Activated CD8-positive, alpha-beta memory T cell treated with anti-CD3 and anti-CD28 coated beads for 36 hours (primary cell): Measurements from ENCODE around the gene C5AR1. TPM values are rescaled to one million over a fixed set of nuclear protein-coding genes. Genes with fewer than 3 reads are reported as not detected.
"Not testable (repeated sequence)": the region's sequence is repeated elsewhere in the genome, so short reads cannot be mapped to it uniquely, and the experiment has no call there.

Experiments used
- CTCF ChIA-PET: fragments of 350-600 bp; sonication (Branson Sonifier 250); formaldehyde crosslinking; loops from one replicate; lab custom pipeline; 2021; ENCODE audit warnings: antibody characterized with exemption; lab: Charles Lee
- POLR2A ChIA-PET: fragments of 350-600 bp; sonication (Branson Sonifier 250); formaldehyde crosslinking; loops from one replicate; lab custom pipeline; 2021; ENCODE audit warnings: antibody characterized with exemption; lab: Charles Lee
- total RNA-seq, 2 experiments: library from RNA; stranded (reverse); gene quantifications; one replicate each; pipeline ENCODE4 v1.2.3, GENCODE V29; 2021

Gene C5AR1
- total RNA-seq, 2 experiments from 2014 or later = 0.86 to 0.99 TPM

- ChIA-PET POLR2A (interaction anchor here (0.6 kb wide), 2 partner anchors 258 to 447 kb away, joined by 3 read pairs; no protein-coding TSS in a partner anchor), CTCF (interaction anchor here (2.5 kb wide), 1 partner anchor 9 kb away, joined by 15 read pairs; no protein-coding TSS in a partner anchor)
These were observed 33.1 kb upstream of the C5AR1 start for GRCh38 chr19:47276513-47276912.

GRCh38 chr19:47280183-47280797 lies 29.4 kb upstream of the C5AR1 start:
- POLR2A ChIA-PET = no interaction called here

GRCh38 chr19:47283405-47284059 lies 26.1 kb upstream of the C5AR1 start:
- ChIA-PET POLR2A (no interaction called here), CTCF (interaction anchor here (0.9 to 1.7 kb wide), 3 partner anchors 10 to 108 kb away, joined by 3 to 7 read pairs (median 4); no protein-coding TSS in a partner anchor)

More at GRCh38 chr19:47280183-47280797, 29.4 kb upstream of the C5AR1 start:
- CTCF ChIA-PET = interaction anchor here (0.6 to 2.3 kb wide), 3 partner anchors 11 to 23 kb away, joined by 3 to 6 read pairs (median 3); partner anchors contain the start of gene CCDC9

GRCh38 chr19:47284324-47284899 lies 25.2 kb upstream of the C5AR1 start:
- ChIA-PET POLR2A (no interaction called here), CTCF (interaction anchor here (0.9 to 3.1 kb wide), 7 partner anchors 9 to 107 kb away, joined by 3 to 15 read pairs (median 4); partner anchors contain the start of gene INAFM1)

GRCh38 chr19:47296036-47296435 lies 13.6 kb upstream of the C5AR1 start:
- CTCF ChIA-PET = interaction anchor here (1.0 to 2.7 kb wide), 9 partner anchors 9 to 138 kb away, joined by 3 to 15 read pairs (median 6); partner anchors contain the start of gene DHX34
- POLR2A ChIA-PET = no interaction called here

- CTCF ChIA-PET = interaction anchor here (1.2 kb wide), 1 partner anchor 90 kb away, joined by 4 read pairs; no protein-coding TSS in a partner anchor
- POLR2A ChIA-PET = not testable (repeated sequence)
These were observed 8.8 kb upstream of the C5AR1 start for GRCh38 chr19:47300867-47301266.

- ChIA-PET POLR2A (no interaction called here), CTCF (interaction anchor here (0.7 to 1.0 kb wide), 2 partner anchors 21 to 85 kb away, joined by 3 read pairs; no protein-coding TSS in a partner anchor)
These were observed 7.4 kb upstream of the C5AR1 start for GRCh38 chr19:47302249-47302648.

GRCh38 chr19:47303966-47304365 lies 5.7 kb upstream of the C5AR1 start:
- CTCF ChIA-PET = interaction anchor here (0.7 to 1.2 kb wide), 3 partner anchors 8 to 856 kb away, joined by 4 to 8 read pairs (median 5); partner anchors contain the start of gene DHX34

GRCh38 chr19:47305309-47305751 lies 4.3 kb upstream of the C5AR1 start:
- CTCF ChIA-PET = interaction anchor here (0.7 to 2.1 kb wide), 9 partner anchors 9 to 254 kb away, joined by 3 to 8 read pairs (median 5); partner anchors contain the start of genes DHX34 and KPTN
- POLR2A ChIA-PET = no interaction called here

More at GRCh38 chr19:47303966-47304365, 5.7 kb upstream of the C5AR1 start:
- POLR2A ChIA-PET = no interaction called here

GRCh38 chr19:47306303-47306702 lies 3.4 kb upstream of the C5AR1 start:
- ChIA-PET CTCF (interaction anchor here (1.0 to 2.1 kb wide), 5 partner anchors 31 to 177 kb away, joined by 3 to 7 read pairs (median 6); partner anchors contain the start of gene KPTN), POLR2A (no interaction called here)

GRCh38 chr19:47309038-47309437 lies 623 bp upstream of the C5AR1 start:
- POLR2A ChIA-PET = no interaction called here
- CTCF ChIA-PET = interaction anchor here (0.7 kb wide), 1 partner anchor 228 kb away, joined by 4 read pairs; no protein-coding TSS in a partner anchor

GRCh38 chr19:47310323-47310722 lies 662 bp downstream of the C5AR1 start:
- POLR2A ChIA-PET = no interaction called here
- CTCF ChIA-PET = no interaction called here

- POLR2A ChIA-PET = no interaction called here
- CTCF ChIA-PET = no interaction called here
These were observed 1.2 kb downstream of the C5AR1 start for GRCh38 chr19:47310819-47311218.

GRCh38 chr19:47312366-47313006 lies 2.8 kb downstream of the C5AR1 start:
- POLR2A ChIA-PET = no interaction called here

GRCh38 chr19:47313754-47314295 lies 4.2 kb downstream of the C5AR1 start:
- ChIA-PET CTCF (interaction anchor here (1.1 kb wide), 1 partner anchor 77 kb away, joined by 3 read pairs; no protein-coding TSS in a partner anchor), POLR2A (no interaction called here)

More at GRCh38 chr19:47312366-47313006, 2.8 kb downstream of the C5AR1 start:
- CTCF ChIA-PET = interaction anchor here (0.6 kb wide), 1 partner anchor 21 kb away, joined by 4 read pairs; no protein-coding TSS in a partner anchor

- CTCF ChIA-PET = interaction anchor here (0.6 to 1.1 kb wide), 3 partner anchors 18 to 559 kb away, joined by 3 to 5 read pairs (median 4); no protein-coding TSS in a partner anchor
- POLR2A ChIA-PET = no interaction called here
These were observed 5.6 kb downstream of the C5AR1 start for GRCh38 chr19:47315125-47315821.

- POLR2A ChIA-PET = interaction anchor here (0.7 kb wide), 1 partner anchor 28 kb away, joined by 5 read pairs; no protein-coding TSS in a partner anchor
- CTCF ChIA-PET = no interaction called here
These were observed 6.9 kb downstream of the C5AR1 start for GRCh38 chr19:47316513-47316912.
